ENCODE measurements around the gene TMSB15A.

DNA sequence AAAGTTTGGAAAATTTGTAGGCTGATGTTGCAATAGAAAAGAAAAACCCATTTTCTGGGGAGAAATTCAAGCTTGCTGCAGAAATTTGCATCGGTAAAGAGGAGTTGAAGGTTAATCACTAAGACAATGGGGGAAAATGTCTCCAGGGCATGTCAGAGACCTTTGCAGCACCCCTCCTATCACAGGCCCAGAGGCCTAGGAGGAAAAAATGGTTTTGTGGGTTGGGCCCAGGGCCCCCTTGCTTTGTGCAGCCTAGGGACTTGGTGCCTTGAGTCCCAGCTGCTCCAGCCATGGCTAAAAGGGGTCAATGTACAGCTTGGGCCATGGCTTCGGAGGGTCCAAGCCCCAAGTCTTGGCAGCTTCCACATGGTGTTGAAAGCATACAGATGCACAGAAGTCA, 17.8 kb downstream of the TMSB15A start:
- TF ChIP-seq, protein P1, sequence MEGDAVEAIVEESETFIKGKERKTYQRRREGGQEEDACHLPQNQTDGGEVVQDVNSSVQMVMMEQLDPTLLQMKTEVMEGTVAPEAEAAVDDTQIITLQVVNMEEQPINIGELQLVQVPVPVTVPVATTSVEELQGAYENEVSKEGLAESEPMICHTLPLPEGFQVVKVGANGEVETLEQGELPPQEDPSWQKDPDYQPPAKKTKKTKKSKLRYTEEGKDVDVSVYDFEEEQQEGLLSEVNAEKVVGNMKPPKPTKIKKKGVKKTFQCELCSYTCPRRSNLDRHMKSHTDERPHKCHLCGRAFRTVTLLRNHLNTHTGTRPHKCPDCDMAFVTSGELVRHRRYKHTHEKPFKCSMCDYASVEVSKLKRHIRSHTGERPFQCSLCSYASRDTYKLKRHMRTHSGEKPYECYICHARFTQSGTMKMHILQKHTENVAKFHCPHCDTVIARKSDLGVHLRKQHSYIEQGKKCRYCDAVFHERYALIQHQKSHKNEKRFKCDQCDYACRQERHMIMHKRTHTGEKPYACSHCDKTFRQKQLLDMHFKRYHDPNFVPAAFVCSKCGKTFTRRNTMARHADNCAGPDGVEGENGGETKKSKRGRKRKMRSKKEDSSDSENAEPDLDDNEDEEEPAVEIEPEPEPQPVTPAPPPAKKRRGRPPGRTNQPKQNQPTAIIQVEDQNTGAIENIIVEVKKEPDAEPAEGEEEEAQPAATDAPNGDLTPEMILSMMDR (IDR thresholded peaks at IDR 0.05; ENCODE audit: insufficient read depth, low read length): no peak
- TF ChIP-seq, protein P2, sequence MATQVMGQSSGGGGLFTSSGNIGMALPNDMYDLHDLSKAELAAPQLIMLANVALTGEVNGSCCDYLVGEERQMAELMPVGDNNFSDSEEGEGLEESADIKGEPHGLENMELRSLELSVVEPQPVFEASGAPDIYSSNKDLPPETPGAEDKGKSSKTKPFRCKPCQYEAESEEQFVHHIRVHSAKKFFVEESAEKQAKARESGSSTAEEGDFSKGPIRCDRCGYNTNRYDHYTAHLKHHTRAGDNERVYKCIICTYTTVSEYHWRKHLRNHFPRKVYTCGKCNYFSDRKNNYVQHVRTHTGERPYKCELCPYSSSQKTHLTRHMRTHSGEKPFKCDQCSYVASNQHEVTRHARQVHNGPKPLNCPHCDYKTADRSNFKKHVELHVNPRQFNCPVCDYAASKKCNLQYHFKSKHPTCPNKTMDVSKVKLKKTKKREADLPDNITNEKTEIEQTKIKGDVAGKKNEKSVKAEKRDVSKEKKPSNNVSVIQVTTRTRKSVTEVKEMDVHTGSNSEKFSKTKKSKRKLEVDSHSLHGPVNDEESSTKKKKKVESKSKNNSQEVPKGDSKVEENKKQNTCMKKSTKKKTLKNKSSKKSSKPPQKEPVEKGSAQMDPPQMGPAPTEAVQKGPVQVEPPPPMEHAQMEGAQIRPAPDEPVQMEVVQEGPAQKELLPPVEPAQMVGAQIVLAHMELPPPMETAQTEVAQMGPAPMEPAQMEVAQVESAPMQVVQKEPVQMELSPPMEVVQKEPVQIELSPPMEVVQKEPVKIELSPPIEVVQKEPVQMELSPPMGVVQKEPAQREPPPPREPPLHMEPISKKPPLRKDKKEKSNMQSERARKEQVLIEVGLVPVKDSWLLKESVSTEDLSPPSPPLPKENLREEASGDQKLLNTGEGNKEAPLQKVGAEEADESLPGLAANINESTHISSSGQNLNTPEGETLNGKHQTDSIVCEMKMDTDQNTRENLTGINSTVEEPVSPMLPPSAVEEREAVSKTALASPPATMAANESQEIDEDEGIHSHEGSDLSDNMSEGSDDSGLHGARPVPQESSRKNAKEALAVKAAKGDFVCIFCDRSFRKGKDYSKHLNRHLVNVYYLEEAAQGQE (IDR thresholded peaks at IDR 0.05; ENCODE audit: insufficient replicate concordance, low read depth): no peak
- TF ChIP-seq SPI1 (IDR thresholded peaks at IDR 0.05; ENCODE audit: borderline replicate concordance, low read depth) (no peak), POLR2AphosphoS5 (IDR thresholded peaks at IDR 0.05; ENCODE audit: low read depth) (no peak), GABPA (IDR thresholded peaks at IDR 0.05; ENCODE audit: low read depth) (no peak)

Data from HL-60 (cell line).